ENCODE data around the gene VSTM2L.

VSTM2L gene

DNA sequence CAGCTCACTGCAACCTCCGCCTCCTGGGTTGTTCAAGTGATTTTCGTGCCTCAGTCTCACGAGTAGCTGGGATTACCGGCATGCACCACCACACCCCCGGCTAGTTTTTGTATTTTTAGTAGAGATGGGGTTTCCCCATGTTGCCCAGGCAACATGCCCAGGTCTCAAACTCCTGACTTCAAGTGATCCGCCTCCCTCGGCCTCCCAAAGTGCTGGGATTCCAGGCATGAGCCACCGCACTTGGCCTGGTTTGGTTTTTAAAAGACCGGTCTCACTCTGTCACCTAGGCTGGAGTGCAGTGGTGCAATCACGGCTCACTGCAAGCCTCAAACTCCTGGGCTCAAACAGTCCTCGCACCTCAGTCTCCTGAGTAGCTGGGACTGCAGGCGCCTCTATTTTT, 40.1 kb downstream of the VSTM2L start:
- TF ChIP-seq, protein P1, sequence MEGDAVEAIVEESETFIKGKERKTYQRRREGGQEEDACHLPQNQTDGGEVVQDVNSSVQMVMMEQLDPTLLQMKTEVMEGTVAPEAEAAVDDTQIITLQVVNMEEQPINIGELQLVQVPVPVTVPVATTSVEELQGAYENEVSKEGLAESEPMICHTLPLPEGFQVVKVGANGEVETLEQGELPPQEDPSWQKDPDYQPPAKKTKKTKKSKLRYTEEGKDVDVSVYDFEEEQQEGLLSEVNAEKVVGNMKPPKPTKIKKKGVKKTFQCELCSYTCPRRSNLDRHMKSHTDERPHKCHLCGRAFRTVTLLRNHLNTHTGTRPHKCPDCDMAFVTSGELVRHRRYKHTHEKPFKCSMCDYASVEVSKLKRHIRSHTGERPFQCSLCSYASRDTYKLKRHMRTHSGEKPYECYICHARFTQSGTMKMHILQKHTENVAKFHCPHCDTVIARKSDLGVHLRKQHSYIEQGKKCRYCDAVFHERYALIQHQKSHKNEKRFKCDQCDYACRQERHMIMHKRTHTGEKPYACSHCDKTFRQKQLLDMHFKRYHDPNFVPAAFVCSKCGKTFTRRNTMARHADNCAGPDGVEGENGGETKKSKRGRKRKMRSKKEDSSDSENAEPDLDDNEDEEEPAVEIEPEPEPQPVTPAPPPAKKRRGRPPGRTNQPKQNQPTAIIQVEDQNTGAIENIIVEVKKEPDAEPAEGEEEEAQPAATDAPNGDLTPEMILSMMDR (IDR thresholded peaks at IDR 0.05; ENCODE audit: extremely low read depth, missing control alignments) = no peak
- no peak for DNase-seq (ENCODE audit: low spot score)

DNA sequence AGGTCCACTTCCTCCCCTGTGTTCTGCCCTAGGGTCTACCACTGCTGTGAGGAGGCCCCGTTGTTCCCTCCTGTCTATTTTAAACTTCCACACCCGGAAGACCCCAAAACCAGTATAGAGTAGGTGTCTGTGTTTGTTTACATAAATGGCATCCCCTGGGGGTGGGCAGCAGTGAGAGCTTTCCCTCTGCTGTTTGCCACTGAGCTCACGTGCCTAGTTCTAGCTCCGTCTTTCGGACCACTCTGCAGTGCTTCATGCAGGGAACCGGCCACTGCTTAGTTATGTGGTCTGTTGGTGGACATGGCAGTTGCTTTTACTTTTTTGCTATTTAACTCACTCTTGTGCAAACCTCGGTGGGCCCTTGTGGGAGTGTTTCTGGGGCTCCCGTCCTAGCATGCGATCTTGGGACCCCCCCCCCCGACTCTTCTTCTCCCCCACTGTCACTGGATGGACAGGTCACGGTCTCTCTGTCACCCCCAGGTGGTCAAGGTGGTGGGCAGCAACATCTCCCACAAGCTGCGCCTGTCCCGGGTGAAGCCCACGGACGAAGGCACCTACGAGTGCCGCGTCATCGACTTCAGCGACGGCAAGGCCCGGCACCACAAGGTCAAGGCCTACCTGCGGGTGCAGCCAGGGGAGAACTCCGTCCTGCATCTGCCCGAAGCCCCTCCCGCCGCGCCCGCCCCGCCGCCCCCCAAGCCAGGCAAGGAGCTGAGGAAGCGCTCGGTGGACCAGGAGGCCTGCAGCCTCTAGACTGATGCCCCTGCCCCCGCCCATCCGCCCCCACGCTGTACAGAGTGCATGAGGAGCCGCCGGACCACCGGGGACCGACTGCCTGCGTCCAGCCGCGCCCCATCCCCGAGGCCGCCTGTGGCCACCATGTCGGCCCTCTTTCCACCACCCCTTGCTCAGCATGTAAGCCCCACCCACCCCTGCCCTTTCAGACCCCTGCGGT, 40.9 kb downstream of the VSTM2L start:
- no peak for DNase-seq (ENCODE audit: low spot score)
- TF ChIP-seq, protein P1 (IDR thresholded peaks at IDR 0.05; ENCODE audit: extremely low read depth, missing control alignments) = no peak

DNA sequence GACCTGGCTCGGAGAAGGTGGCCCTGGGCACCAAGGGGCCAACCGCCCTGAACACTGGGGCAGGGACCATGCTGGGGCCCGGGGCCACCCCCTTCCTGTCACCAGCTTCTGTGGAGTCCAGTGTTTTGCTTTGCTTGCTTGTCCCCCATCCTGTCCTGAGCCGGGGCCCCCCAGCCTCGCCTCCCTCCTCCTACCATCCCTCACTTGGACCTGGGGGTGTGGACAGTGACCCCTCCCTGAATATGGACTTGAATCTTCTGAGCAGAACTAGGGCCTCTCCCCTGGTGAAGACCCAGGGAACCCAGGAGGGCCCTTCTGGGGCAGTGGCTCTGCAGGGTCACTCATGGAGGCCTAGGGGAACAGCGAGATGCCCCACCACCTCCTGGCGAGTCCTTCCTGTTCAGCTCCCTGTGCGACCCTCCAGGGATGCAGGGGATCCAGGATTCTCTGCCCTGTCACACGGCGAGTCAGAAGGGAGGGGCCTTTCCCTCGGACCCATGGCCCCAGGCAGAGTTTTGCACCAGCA, 41.6 kb downstream of the VSTM2L start:
- TF ChIP-seq, protein P1 (IDR thresholded peaks at IDR 0.05; ENCODE audit: extremely low read depth, missing control alignments) = no peak
- no peak for DNase-seq (ENCODE audit: low spot score)

DNA sequence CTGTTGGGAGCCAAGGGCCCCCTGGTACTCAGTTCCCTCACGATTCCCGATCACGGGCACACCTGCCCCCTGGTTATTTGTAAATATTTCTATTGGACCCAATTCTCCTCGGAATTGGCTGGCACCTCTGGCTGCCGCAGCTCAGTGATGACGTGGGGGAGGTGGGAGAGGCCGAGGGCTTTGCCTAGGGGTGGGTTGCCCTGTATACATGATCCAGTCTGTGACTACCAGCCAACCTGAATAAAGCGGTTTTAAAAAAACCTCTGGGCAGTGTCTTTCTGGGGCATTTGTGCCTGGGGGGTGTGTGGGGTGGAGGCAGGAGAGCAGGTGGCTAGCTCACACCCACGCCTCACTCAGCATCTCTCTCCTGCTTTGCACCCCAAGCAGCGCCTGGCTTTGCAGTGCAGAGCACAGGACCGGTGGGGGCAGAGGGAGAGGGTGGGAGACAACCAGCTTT, 42.2 kb downstream of the VSTM2L start:
- TF ChIP-seq, protein P1 (IDR thresholded peaks at IDR 0.05; ENCODE audit: extremely low read depth, missing control alignments) = no peak
- DNase-seq (ENCODE audit: low spot score) = no peak

DNA sequence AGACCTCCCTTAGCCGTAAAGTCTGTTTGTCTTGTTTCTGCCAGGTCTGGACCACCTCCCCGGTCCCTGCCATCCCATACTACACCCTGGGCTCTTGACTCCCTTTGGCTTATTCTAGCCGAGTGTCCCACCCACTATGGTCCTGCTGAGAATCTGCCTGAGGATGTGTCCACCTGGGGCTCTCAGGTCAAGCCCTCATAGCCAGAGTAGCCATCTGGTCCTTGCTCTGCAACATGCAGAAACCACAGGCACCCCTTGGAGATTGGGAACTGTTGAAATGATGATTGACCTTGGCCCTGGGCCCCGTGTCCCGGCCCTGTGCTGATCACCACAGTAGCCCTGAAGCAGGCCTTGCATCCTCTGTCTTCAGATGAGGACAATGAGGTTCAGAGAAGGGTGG, 44.0 kb downstream of the VSTM2L start:
- DNase-seq (ENCODE audit: low spot score) = no peak
- TF ChIP-seq, protein P1 (IDR thresholded peaks at IDR 0.05; ENCODE audit: extremely low read depth, missing control alignments) = no peak

DNA sequence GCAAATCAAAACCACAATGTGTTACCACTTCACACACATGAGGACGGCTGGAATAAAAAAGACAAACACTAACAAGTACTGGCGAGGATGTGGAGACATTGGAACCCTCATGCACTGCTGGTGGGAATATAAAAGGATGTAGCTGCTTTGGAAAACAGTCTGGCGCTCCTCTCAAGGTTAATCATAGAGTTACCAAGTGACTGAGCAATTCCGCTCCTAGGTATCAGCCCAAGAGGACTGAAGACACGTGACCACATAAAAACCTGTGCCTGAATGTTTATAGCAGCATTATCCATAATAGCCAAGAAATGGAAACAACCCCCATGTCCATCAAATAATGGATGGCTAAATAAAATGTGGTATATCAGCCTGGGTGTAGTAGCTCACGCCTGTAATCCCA, 45.0 kb downstream of the VSTM2L start:
- TF ChIP-seq, protein P1 (IDR thresholded peaks at IDR 0.05; ENCODE audit: extremely low read depth, missing control alignments) = no peak

DNA sequence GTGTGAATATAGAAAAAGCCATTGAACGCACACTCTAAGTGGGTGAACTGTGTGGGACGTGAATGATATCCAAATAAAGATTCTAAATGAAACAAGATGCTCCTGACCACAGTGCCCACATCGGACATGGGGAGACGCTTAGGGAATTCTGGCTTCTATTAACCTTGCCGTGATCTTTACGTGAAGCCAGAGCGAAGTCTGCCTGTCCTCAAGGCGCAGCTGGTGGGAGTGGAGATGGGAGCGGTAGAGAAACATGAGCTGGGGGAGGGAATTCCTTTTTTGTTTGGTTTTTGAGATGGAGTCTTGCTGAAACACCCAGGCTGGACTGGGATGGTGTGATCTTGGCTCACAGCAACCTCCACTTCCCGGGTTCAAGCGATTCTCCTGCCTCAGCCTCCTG, 46.0 kb downstream of the VSTM2L start:
- TF ChIP-seq, protein P1 (IDR thresholded peaks at IDR 0.05; ENCODE audit: extremely low read depth, missing control alignments) = no peak
- no peak for DNase-seq (ENCODE audit: low spot score)

More for the DNA sequence above, 45.0 kb downstream of the VSTM2L start:
- DNase-seq (ENCODE audit: low spot score) = no peak

All from GM20000 (cell line).